Activated CD8-positive, alpha-beta memory T cell treated with anti-CD3 and anti-CD28 coated beads for 1 hour (primary cell): Measurements from ENCODE around the gene VASP.

ENCODE experiments used
- DNase-seq, 2 donors: peaks; one replicate each; pipeline ENCODE4 v3.0.0-alpha.2; 2020; ENCODE audit warnings: low read depth in 1 of 2; ENCODE audit errors: extremely low read depth in 1 of 2

VASP gene

GRCh38 chr19:45473682-45474605, 33.3 kb upstream of the VASP start:
- no peak for DNase-seq

- DNase-seq, result no peak
Measured at GRCh38 chr19:45474606-45475521, 32.4 kb upstream of the VASP start.

GRCh38 chr19:45475537-45476291, 31.6 kb upstream of the VASP start:
- DNase-seq, result no peak

GRCh38 chr19:45476304-45476703, 31.0 kb upstream of the VASP start:
- no peak for DNase-seq

- DNase-seq, result no peak
Measured at GRCh38 chr19:45477186-45477585, 30.1 kb upstream of the VASP start.

GRCh38 chr19:45477713-45478453, 29.4 kb upstream of the VASP start:
- DNase-seq, result no peak

GRCh38 chr19:45478454-45479238, 28.6 kb upstream of the VASP start:
- peak in 1 of 2 donors; percentile 73 for DNase-seq

GRCh38 chr19:45483033-45483432, 24.2 kb upstream of the VASP start:
- DNase-seq, result no peak

GRCh38 chr19:45484273-45484945, 22.9 kb upstream of the VASP start:
- DNase-seq, result no peak

GRCh38 chr19:45485305-45486077, 21.8 kb upstream of the VASP start:
- peak; percentile 94 to 98 for DNase-seq

GRCh38 chr19:45488708-45489107, 18.6 kb upstream of the VASP start:
- no peak for DNase-seq

GRCh38 chr19:45489216-45489855, 17.9 kb upstream of the VASP start:
- DNase-seq, result no peak

GRCh38 chr19:45492137-45492626, 15.1 kb upstream of the VASP start:
- no peak for DNase-seq

- DNase-seq, result no peak
Measured at GRCh38 chr19:45492627-45493470, 14.4 kb upstream of the VASP start.

GRCh38 chr19:45494261-45494916, 12.9 kb upstream of the VASP start:
- no peak for DNase-seq

- no peak for DNase-seq
Measured at GRCh38 chr19:45495178-45495577, 12.1 kb upstream of the VASP start.
